ENCODE data around the gene PYROXD2. TPM values are rescaled to one million over a fixed set of nuclear protein-coding genes. Genes with fewer than 3 reads are reported as not detected.

The PYROXD2 gene
- total RNA-seq, 1 experiment from 2014 or later, result 8.1 TPM

GRCh38 chr10:98458809-98459784 is 44.1 kb upstream of the PYROXD2 start:
- Mint-ChIP-seq H3K9me3 (no peaks in the 10 kb centered on the region), H3K36me3 (no peaks in the 10 kb centered on the region), H3K4me3 (no peak overlapping the region), H3K27me3 (ENCODE audit: low read depth) (no peaks in the 10 kb centered on the region; the same call in 1 of the 2 replicates), H3K27ac (no peak overlapping the region), H3K4me1 (peaks cover 33% of the 10 kb centered on the region)
- ChIA-PET CTCF (interaction anchor here (1.0 to 3.4 kb wide), 3 partner anchors 8 to 33 kb away, joined by 3 to 26 read pairs (median 5); no protein-coding TSS in a partner anchor), POLR2A (no interaction called here)
- ATAC-seq (no peak), DNase-seq (ENCODE audit: low spot score) (no peak)
- no peak for TF ChIP-seq NFATC4 (CRISPR knock-in tag; IDR thresholded peaks at IDR 0.05)
- TF ChIP-seq CBFB (CRISPR knock-in tag; IDR thresholded peaks at IDR 0.05; ENCODE audit: low read depth), result no peak
- TF ChIP-seq ZNF423 (CRISPR knock-in tag; IDR thresholded peaks at IDR 0.05), result no peak
- TF ChIP-seq AR (CRISPR knock-in tag; IDR thresholded peaks at IDR 0.05), result no peak
- TF ChIP-seq, protein P1, sequence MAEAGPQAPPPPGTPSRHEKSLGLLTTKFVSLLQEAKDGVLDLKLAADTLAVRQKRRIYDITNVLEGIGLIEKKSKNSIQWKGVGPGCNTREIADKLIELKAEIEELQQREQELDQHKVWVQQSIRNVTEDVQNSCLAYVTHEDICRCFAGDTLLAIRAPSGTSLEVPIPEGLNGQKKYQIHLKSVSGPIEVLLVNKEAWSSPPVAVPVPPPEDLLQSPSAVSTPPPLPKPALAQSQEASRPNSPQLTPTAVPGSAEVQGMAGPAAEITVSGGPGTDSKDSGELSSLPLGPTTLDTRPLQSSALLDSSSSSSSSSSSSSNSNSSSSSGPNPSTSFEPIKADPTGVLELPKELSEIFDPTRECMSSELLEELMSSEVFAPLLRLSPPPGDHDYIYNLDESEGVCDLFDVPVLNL (CRISPR knock-in tag; IDR thresholded peaks at IDR 0.05; ENCODE audit: borderline replicate concordance, low read depth), result no peak
- TF ChIP-seq FOXJ3 (CRISPR knock-in tag; IDR thresholded peaks at IDR 0.05; ENCODE audit: borderline replicate concordance), result no peak
- TF ChIP-seq, protein P2, sequence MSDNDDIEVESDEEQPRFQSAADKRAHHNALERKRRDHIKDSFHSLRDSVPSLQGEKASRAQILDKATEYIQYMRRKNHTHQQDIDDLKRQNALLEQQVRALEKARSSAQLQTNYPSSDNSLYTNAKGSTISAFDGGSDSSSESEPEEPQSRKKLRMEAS (CRISPR knock-in tag; IDR thresholded peaks at IDR 0.05), result no peak
- TF ChIP-seq ZNF532 (CRISPR knock-in tag; IDR thresholded peaks at IDR 0.05; ENCODE audit: borderline replicate concordance), result no peak
- TF ChIP-seq, protein P3, sequence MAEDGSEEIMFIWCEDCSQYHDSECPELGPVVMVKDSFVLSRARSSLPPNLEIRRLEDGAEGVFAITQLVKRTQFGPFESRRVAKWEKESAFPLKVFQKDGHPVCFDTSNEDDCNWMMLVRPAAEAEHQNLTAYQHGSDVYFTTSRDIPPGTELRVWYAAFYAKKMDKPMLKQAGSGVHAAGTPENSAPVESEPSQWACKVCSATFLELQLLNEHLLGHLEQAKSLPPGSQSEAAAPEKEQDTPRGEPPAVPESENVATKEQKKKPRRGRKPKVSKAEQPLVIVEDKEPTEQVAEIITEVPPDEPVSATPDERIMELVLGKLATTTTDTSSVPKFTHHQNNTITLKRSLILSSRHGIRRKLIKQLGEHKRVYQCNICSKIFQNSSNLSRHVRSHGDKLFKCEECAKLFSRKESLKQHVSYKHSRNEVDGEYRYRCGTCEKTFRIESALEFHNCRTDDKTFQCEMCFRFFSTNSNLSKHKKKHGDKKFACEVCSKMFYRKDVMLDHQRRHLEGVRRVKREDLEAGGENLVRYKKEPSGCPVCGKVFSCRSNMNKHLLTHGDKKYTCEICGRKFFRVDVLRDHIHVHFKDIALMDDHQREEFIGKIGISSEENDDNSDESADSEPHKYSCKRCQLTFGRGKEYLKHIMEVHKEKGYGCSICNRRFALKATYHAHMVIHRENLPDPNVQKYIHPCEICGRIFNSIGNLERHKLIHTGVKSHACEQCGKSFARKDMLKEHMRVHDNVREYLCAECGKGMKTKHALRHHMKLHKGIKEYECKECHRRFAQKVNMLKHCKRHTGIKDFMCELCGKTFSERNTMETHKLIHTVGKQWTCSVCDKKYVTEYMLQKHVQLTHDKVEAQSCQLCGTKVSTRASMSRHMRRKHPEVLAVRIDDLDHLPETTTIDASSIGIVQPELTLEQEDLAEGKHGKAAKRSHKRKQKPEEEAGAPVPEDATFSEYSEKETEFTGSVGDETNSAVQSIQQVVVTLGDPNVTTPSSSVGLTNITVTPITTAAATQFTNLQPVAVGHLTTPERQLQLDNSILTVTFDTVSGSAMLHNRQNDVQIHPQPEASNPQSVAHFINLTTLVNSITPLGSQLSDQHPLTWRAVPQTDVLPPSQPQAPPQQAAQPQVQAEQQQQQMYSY (CRISPR knock-in tag; IDR thresholded peaks at IDR 0.05), result no peak
- TF ChIP-seq ATF6 (CRISPR knock-in tag; IDR thresholded peaks at IDR 0.05), result no peak
- no peak for TF ChIP-seq ZNF219 (CRISPR knock-in tag; IDR thresholded peaks at IDR 0.05; ENCODE audit: borderline replicate concordance)
- no peak for TF ChIP-seq ERG (CRISPR knock-in tag; IDR thresholded peaks at IDR 0.05)
- TF ChIP-seq FOXP1 (CRISPR knock-in tag; IDR thresholded peaks at IDR 0.05; ENCODE audit: borderline replicate concordance), result no peak

Data from WTC11 (cell line).